ENCODE results near the gene LCN12. TPM values are rescaled to one million over a fixed set of nuclear protein-coding genes. Genes with fewer than 3 reads are reported as not detected.

LCN12 gene
- polyA plus RNA-seq, 3 donors from 2014 or later = not detected

- peaks cover 7 to 10% of the 10 kb centered on the region in 2 donors for H3K4me1 Mint-ChIP-seq
- H3K27me3 Mint-ChIP-seq (ENCODE audit: low read depth in 3 of 3) = peaks cover 2 to 9% (median 5%) of the 10 kb centered on the region in 3 donors
- no peak overlapping the region for H3K27ac Mint-ChIP-seq
- peaks cover 0 to 5% (median 4%) of the 10 kb centered on the region in 3 donors for H3K36me3 Mint-ChIP-seq
- H3K9me3 Mint-ChIP-seq = no peaks in the 10 kb centered on the region
- no peak overlapping the region for H3K4me3 Mint-ChIP-seq
- DNase-seq = no peak
Measured at GRCh38 chr9:136981588-136982231, 29.6 kb downstream of the LCN12 start.

GRCh38 chr9:136982232-136983051, 30.4 kb downstream of the LCN12 start, which contains the start of gene LCNL1:
Gene LCNL1 (plus strand): TSS chr9:136982993. CDS start chr9:136983587, 594 bp downstream.
- no peak for DNase-seq
- H3K36me3 Mint-ChIP-seq = peaks cover 0 to 5% (median 4%) of the 10 kb centered on the region in 3 donors
- peaks cover 2 to 9% (median 4%) of the 10 kb centered on the region in 3 donors for H3K27me3 Mint-ChIP-seq (ENCODE audit: low read depth in 3 of 3)
- H3K4me3 Mint-ChIP-seq = peak within 1 kb of the TSS in 1 of 5 donors; percentile 3
- no peaks in the 10 kb centered on the region for H3K9me3 Mint-ChIP-seq
- H3K4me1 Mint-ChIP-seq = peaks cover 6 to 7% of the 10 kb centered on the region in 2 donors
- no peak within 1 kb of the TSS for H3K27ac Mint-ChIP-seq

- Mint-ChIP-seq H3K9me3 (no peaks in the 10 kb centered on the region), H3K36me3 (peaks cover 0 to 9% (median 4%) of the 10 kb centered on the region in 3 donors), H3K4me1 (peaks cover 6 to 7% of the 10 kb centered on the region in 2 donors), H3K27me3 (ENCODE audit: low read depth in 3 of 3) (peaks cover 2 to 9% (median 4%) of the 10 kb centered on the region in 3 donors), H3K27ac (no peak overlapping the region), H3K4me3 (no peak overlapping the region)
- DNase-seq = no peak
Measured at GRCh38 chr9:136983167-136983566, 31.1 kb downstream of the LCN12 start.

- Mint-ChIP-seq H3K9me3 (no peaks in the 10 kb centered on the region), H3K36me3 (peaks cover 0 to 9% (median 4%) of the 10 kb centered on the region in 3 donors), H3K4me3 (peak overlapping the region in 3 of 5 donors; percentile 3 to 21 (median 16)), H3K27me3 (ENCODE audit: low read depth in 3 of 3) (peaks cover 2 to 9% (median 4%) of the 10 kb centered on the region in 3 donors), H3K27ac (no peak overlapping the region), H3K4me1 (peaks cover 6 to 7% of the 10 kb centered on the region in 2 donors)
- DNase-seq = no peak
Measured at GRCh38 chr9:136983656-136984314, 31.7 kb downstream of the LCN12 start.

GRCh38 chr9:136984464-136985026, 32.5 kb downstream of the LCN12 start:
- H3K4me3 Mint-ChIP-seq = no peak overlapping the region
- DNase-seq = no peak
- H3K27me3 Mint-ChIP-seq (ENCODE audit: low read depth in 3 of 3) = peaks cover 2 to 9% (median 8%) of the 10 kb centered on the region in 3 donors
- peaks cover 6 to 7% of the 10 kb centered on the region in 2 donors for H3K4me1 Mint-ChIP-seq
- H3K27ac Mint-ChIP-seq = no peak overlapping the region
- no peaks in the 10 kb centered on the region for H3K9me3 Mint-ChIP-seq
- peaks cover 0 to 9% (median 4%) of the 10 kb centered on the region in 3 donors for H3K36me3 Mint-ChIP-seq

- Mint-ChIP-seq H3K4me1 (peaks cover 6 to 7% of the 10 kb centered on the region in 2 donors), H3K9me3 (no peaks in the 10 kb centered on the region), H3K4me3 (no peak overlapping the region), H3K27me3 (ENCODE audit: low read depth in 3 of 3) (peaks cover 2 to 9% (median 8%) of the 10 kb centered on the region in 3 donors), H3K27ac (no peak overlapping the region), H3K36me3 (peaks cover 0 to 9% (median 4%) of the 10 kb centered on the region in 3 donors)
- no peak for DNase-seq
Measured at GRCh38 chr9:136985027-136985602, 33.0 kb downstream of the LCN12 start.

GRCh38 chr9:136985853-136986252, 33.8 kb downstream of the LCN12 start:
- Mint-ChIP-seq H3K4me3 (peak overlapping the region in 1 of 5 donors; percentile 21), H3K27ac (no peak overlapping the region), H3K9me3 (no peaks in the 10 kb centered on the region), H3K36me3 (peaks cover 0 to 9% (median 4%) of the 10 kb centered on the region in 3 donors), H3K4me1 (peaks cover 8 to 10% of the 10 kb centered on the region in 2 donors), H3K27me3 (ENCODE audit: low read depth in 3 of 3) (peaks cover 4 to 9% (median 8%) of the 10 kb centered on the region in 3 donors)
- DNase-seq = no peak

GRCh38 chr9:136988872-136989271, 36.8 kb downstream of the LCN12 start:
- Mint-ChIP-seq H3K27me3 (ENCODE audit: low read depth in 3 of 3) (peaks cover 5 to 16% (median 13%) of the 10 kb centered on the region in 3 donors), H3K9me3 (no peaks in the 10 kb centered on the region), H3K4me1 (peaks cover 23 to 24% of the 10 kb centered on the region in 2 donors), H3K36me3 (peaks cover 0 to 7% (median 2%) of the 10 kb centered on the region in 3 donors), H3K4me3 (no peak overlapping the region), H3K27ac (peak overlapping the region in 1 of 6 donors; percentile 24)
- DNase-seq = no peak

GRCh38 chr9:136990242-136990911, 38.3 kb downstream of the LCN12 start:
- Mint-ChIP-seq H3K4me1 (peaks cover 22 to 24% of the 10 kb centered on the region in 2 donors), H3K27me3 (ENCODE audit: low read depth in 3 of 3) (peaks cover 2 to 20% (median 12%) of the 10 kb centered on the region in 3 donors), H3K9me3 (no peaks in the 10 kb centered on the region), H3K36me3 (peaks cover 0 to 4% (median 0%) of the 10 kb centered on the region in 3 donors), H3K27ac (peak overlapping the region; percentile 63 to 95 (median 85)), H3K4me3 (peak overlapping the region; percentile 73 to 82 (median 81))
- no peak for DNase-seq

GRCh38 chr9:136991993-136992818, 40.1 kb downstream of the LCN12 start, which contains the start of gene PAXX:
Gene PAXX (plus strand): TSS chr9:136992422. CDS start chr9:136992444, 22 bp downstream.
- Mint-ChIP-seq H3K27me3 (ENCODE audit: low read depth in 3 of 3) (peaks cover 0 to 31% (median 17%) of the 10 kb centered on the region in 3 donors), H3K36me3 (peaks cover 0 to 4% (median 0%) of the 10 kb centered on the region in 3 donors), H3K9me3 (no peaks in the 10 kb centered on the region), H3K27ac (peak within 1 kb of the TSS; percentile 89 to 98 (median 96)), H3K4me1 (peaks cover 31 to 33% of the 10 kb centered on the region in 2 donors), H3K4me3 (peak within 1 kb of the TSS; percentile 87 to 89 (median 88))
- DNase-seq = peak; percentile 92 to 94 (median 94)

- Mint-ChIP-seq H3K4me3 (peak overlapping the region; percentile 87 to 89 (median 88)), H3K9me3 (no peaks in the 10 kb centered on the region), H3K4me1 (peaks cover 38 to 40% of the 10 kb centered on the region in 2 donors), H3K36me3 (peaks cover 0 to under 1% (median 0%) of the 10 kb centered on the region in 3 donors), H3K27ac (peak overlapping the region; percentile 89 to 98 (median 96)), H3K27me3 (ENCODE audit: low read depth in 3 of 3) (peaks cover 5 to 37% (median 21%) of the 10 kb centered on the region in 3 donors)
- DNase-seq = no peak
Measured at GRCh38 chr9:136992819-136993369, 40.8 kb downstream of the LCN12 start.

Data from immature natural killer cell (primary cell).